ENCODE data around the gene MAMDC4.

Gene MAMDC4

DNA sequence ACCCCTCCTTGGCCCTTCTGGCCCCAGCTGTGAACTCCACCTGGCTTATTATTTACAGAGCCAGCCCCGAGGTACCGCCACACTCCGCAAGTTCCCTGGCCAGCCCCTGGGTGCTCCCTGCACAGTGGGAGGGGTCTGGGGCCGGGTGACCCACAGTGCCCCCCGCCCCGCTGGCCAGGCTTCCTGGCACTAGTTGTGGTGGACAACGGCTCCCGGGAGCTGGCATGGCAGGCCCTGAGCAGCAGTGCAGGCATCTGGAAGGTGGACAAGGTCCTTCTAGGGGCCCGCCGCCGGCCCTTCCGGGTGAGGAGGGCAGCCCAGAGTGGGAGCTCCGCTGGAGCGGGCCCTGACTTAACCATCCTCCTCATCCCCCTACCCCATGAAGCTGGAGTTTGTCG is 3.9 kb downstream of the MAMDC4 start:
- peaks cover 0 to 4% of the 10 kb centered on the region in 2 donors for H3K4me1 Mint-ChIP-seq
- no peak overlapping the region for H3K4me3 Mint-ChIP-seq
- DNase-seq = no peak
- no peaks in the 10 kb centered on the region for H3K9me3 Mint-ChIP-seq
- no peaks in the 10 kb centered on the region for H3K27me3 Mint-ChIP-seq
- peaks cover 11 to 13% of the 10 kb centered on the region in 2 donors for H3K36me3 Mint-ChIP-seq
- ATAC-seq (replicated peaks) = no peak
- no peak overlapping the region for H3K27ac Mint-ChIP-seq

DNA sequence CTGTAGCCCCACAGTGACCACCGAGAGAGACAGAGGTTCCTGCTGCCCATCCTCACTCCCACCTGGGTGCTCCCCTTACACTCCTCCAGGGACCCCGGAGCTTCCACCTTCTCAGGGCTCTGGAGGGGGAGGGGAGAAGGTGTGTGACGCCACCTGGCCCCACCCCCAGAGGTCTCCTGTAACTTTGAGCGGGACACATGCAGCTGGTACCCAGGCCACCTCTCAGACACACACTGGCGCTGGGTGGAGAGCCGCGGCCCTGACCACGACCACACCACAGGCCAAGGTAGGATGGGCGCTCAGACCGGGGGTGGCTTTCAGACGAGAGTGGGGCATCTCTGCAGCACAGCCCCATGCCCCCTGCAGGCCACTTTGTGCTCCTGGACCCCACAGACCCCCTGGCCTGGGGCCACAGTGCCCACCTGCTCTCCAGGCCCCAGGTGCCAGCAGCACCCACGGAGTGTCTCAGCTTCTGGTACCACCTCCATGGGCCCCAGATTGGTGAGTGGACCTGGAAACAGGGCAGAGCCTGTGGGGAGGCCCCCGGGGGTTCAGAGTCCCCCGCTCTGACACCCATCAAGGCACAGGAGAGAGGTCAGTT is 4.5 kb downstream of the MAMDC4 start:
- Mint-ChIP-seq H3K4me1 (peaks cover 4 to 5% of the 10 kb centered on the region in 2 donors), H3K4me3 (no peak overlapping the region), H3K36me3 (peaks cover 5 to 8% of the 10 kb centered on the region in 2 donors), H3K9me3 (no peaks in the 10 kb centered on the region), H3K27me3 (no peaks in the 10 kb centered on the region), H3K27ac (no peak overlapping the region)
- no peak for DNase-seq
- no peak for ATAC-seq (replicated peaks)

DNA sequence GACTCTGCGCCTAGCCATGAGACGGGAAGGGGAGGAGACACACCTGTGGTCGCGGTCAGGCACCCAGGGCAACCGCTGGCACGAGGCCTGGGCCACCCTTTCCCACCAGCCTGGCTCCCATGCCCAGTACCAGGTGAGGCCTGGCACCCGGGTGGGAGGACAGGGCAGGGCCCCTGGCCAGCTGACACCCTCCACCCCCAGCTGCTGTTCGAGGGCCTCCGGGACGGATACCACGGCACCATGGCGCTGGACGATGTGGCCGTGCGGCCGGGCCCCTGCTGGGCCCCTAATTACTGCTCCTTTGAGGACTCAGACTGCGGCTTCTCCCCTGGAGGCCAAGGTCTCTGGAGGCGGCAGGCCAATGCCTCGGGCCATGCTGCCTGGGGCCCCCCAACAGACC is 5.0 kb downstream of the MAMDC4 start:
- Mint-ChIP-seq H3K4me3 (no peak overlapping the region), H3K4me1 (peaks cover 4 to 10% of the 10 kb centered on the region in 2 donors), H3K9me3 (no peaks in the 10 kb centered on the region), H3K27ac (peak overlapping the region; percentile 84), H3K27me3 (no peaks in the 10 kb centered on the region), H3K36me3 (peaks cover 4 to 10% of the 10 kb centered on the region in 2 donors)
- ATAC-seq (replicated peaks) (no peak), DNase-seq (no peak)

DNA sequence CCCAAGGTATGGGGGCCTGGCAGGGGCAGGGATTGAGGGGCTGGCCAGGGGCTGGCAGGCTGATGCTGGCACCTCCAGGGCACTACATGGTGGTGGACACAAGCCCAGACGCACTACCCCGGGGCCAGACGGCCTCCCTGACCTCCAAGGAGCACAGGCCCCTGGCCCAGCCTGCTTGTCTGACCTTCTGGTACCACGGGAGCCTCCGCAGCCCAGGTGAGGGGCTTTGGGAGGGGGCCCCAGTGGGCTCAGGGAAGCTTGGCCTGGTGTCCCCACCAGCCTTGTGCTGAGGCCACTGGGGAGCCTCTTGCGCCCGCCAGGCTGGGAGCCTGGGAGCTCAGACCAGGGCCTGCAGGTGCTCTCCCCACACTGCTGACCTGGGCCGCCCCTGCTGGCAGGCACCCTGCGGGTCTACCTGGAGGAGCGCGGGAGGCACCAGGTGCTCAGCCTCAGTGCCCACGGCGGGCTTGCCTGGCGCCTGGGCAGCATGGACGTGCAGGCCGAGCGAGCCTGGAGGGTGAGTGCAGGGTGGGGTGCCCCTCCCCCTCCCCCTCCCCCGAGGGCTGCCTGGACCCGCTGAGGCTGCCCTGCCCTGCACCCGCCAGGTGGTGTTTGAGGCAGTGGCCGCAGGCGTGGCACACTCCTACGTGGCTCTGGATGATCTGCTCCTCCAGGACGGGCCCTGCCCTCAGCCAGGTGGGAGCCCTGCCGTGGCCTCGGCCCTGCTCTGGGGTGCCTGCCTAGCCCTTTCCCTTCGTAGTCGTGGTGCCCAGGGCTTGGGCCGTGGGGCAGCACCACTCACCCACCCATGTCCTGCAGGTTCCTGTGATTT is 5.7 kb downstream of the MAMDC4 start:
- no peak for DNase-seq
- Mint-ChIP-seq H3K36me3 (peaks cover 5 to 11% of the 10 kb centered on the region in 2 donors), H3K4me1 (peaks cover 4 to 14% of the 10 kb centered on the region in 2 donors), H3K27me3 (no peaks in the 10 kb centered on the region), H3K4me3 (no peak overlapping the region), H3K27ac (peak overlapping the region; percentile 84), H3K9me3 (no peaks in the 10 kb centered on the region)
- no peak for ATAC-seq (replicated peaks)

DNA sequence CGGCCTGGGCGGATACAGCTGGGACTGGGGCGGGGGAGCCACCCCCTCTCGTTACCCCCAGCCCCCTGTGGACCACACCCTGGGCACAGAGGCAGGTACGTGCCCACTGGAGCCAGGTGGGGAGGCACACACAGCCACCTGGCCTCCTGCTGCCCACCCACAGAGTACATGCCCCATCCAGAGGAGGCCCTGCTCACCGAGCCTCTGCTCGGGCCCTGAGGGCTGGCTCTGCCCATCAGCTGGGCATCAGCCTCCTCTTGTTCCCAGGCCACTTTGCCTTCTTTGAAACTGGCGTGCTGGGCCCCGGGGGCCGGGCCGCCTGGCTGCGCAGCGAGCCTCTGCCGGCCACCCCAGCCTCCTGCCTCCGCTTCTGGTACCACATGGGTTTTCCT is 6.3 kb downstream of the MAMDC4 start:
- Mint-ChIP-seq H3K27ac (no peak overlapping the region), H3K36me3 (peaks cover 8 to 11% of the 10 kb centered on the region in 2 donors), H3K9me3 (no peaks in the 10 kb centered on the region), H3K4me1 (peaks cover 4 to 14% of the 10 kb centered on the region in 2 donors), H3K27me3 (no peaks in the 10 kb centered on the region), H3K4me3 (no peak overlapping the region)
- DNase-seq = no peak
- no peak for ATAC-seq (replicated peaks)

DNA sequence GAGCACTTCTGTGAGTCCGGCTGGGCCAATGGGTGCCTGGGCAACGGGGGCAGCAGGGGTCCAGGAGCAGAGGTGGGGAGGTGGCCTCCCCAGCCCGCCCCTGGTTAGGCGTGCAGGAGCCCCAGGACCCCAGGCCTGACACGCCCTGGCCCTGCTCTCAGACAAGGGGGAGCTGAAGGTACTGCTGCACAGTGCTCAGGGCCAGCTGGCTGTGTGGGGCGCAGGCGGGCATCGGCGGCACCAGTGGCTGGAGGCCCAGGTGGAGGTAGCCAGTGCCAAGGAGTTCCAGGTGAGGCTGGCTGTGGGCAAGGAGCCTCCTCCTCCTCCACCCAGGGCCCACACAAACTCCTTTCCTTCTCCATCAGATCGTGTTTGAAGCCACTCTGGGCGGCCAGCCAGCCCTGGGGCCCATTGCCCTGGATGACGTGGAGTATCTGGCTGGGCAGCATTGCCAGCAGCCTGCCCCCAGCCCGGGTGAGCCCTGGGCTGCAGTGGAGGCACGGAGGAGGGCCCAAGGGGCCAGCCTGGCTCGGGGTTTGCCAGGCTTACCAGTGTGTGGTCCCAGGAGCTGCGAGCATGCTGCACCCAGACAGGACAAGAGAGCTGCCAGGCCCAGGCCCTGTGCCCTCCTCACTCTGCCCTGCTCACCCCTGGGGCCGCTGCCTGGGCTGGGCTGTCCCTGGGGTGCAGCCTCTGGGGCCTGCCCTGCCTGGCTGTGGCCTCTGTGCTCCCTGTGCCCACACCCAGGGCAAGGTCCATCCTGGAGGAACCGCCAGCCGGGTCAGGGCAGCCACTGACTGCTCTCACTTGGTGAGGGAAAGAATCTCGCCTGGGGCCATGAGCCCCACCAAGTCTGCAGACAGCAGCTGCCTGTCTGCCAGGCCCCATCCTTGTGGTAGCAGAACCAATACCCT is 7.0 kb downstream of the MAMDC4 start:
- peak overlapping the region; percentile 21 for H3K27ac Mint-ChIP-seq
- peaks cover 4 to 19% of the 10 kb centered on the region in 2 donors for H3K4me1 Mint-ChIP-seq
- no peaks in the 10 kb centered on the region for H3K27me3 Mint-ChIP-seq
- no peak overlapping the region for H3K4me3 Mint-ChIP-seq
- peaks cover 8 to 11% of the 10 kb centered on the region in 2 donors for H3K36me3 Mint-ChIP-seq
- no peaks in the 10 kb centered on the region for H3K9me3 Mint-ChIP-seq
- DNase-seq (no peak), ATAC-seq (replicated peaks) (no peak)

DNA sequence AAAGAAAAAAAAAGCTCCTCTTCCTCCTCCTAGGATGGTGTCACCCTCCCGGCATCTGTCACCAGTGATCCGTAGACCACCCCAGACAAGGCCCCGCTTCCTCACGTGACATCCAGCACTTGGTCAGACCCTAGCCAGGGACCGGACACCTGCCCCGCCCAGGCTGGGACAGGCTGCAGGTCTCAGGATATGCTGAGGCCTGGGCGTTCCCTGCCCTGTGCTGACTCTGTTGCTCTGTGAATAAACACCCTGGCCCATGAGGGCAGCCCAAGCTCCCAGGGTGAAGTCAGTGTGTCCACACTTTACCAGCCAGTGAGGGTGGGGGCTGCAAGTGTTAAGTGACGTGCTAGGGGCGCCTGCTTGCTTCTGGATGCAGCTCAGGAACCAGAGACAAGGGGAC is 8.4 kb downstream of the MAMDC4 start:
- peaks cover 7 to 27% of the 10 kb centered on the region in 2 donors for H3K4me1 Mint-ChIP-seq
- no peaks in the 10 kb centered on the region for H3K27me3 Mint-ChIP-seq
- no peak overlapping the region for H3K4me3 Mint-ChIP-seq
- ATAC-seq (replicated peaks) = no peak
- peaks cover 5 to 14% of the 10 kb centered on the region in 2 donors for H3K36me3 Mint-ChIP-seq
- peak overlapping the region; percentile 25 for H3K27ac Mint-ChIP-seq
- no peaks in the 10 kb centered on the region for H3K9me3 Mint-ChIP-seq
- DNase-seq = no peak

DNA sequence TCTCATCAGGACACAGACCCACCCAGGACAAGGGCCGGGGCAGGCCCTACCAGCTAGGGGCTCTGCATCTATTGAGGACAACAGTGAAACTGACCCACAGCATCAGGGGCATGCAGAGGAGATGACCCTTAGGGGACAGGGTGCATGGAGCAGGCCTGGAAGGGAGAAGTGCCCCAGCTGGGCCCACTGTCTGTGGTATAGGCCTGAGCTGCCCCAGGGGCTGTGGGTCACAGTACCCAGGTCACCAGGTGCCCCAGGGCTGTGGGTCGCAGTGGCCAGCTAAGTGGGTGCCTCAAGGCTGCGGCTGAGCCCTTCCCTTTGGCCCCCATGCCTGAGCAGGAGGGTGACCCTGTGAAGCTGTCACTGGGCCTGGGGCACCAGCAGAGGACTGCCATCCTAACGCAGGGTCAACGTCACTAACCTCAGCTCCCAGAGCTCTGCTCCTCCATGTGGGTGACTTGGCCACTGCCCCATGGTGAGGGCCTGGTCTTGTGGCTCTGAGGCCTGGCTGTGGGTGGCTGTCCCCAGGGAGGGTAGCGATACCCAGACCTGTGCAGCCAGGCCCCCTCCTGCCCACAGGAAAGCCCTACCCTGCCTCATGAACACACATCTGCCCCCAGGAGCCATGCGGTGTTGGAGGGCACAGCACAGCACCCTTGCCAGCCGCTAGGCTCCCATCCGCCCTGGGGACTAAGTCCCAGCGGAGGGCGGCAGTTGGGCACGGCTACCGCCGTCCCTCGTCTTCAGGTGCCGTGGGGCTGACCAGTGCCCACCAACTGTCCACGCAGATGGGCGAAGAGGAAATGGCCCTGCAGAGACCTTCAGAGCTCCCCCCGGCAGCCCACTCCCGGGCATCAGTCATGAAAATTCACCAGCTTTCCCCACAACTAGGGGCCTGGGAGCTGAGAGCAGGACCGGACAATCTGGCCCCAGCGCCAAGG is 9.1 kb downstream of the MAMDC4 start:
- Mint-ChIP-seq H3K4me3 (no peak overlapping the region), H3K4me1 (peaks cover 7 to 27% of the 10 kb centered on the region in 2 donors), H3K27ac (peak overlapping the region; percentile 76), H3K36me3 (peaks cover 8 to 14% of the 10 kb centered on the region in 2 donors), H3K27me3 (no peaks in the 10 kb centered on the region), H3K9me3 (no peaks in the 10 kb centered on the region)
- no peak for ATAC-seq (replicated peaks)
- peak; percentile 0 for DNase-seq

DNA sequence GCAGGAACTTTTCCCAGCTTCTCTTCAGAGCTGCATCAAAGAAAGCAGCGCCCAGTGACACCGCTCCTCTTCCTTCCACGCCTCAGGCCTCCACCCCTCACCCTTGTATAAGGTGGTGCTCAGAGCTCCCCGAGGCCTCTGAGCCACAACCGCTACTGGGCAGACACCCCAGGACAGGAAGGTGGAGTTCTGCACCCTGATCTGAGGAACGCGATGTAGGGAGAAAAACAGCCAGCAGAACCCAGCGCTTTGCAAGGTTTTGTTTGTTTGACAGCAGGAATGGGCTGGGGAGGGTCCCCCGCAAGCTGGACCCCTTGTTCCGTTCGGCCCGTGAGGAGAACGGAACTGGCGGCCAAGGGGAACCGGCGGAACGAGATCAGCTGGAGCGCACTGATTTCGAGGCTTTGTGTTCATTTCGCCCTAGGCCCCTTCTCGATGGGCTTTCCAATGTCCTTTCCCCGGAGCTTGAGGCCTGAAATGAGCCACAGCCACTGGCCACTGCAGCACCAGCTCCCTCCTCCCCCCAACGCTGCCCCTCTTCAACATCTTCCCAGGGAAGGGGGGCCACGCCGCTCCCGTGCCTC is 9.8 kb downstream of the MAMDC4 start:
- Mint-ChIP-seq H3K9me3 (no peaks in the 10 kb centered on the region), H3K4me1 (peaks cover 7 to 27% of the 10 kb centered on the region in 2 donors), H3K27me3 (no peaks in the 10 kb centered on the region), H3K4me3 (no peak overlapping the region), H3K27ac (peak overlapping the region; percentile 76), H3K36me3 (peaks cover 8 to 14% of the 10 kb centered on the region in 2 donors)
- no peak for ATAC-seq (replicated peaks)
- DNase-seq = no peak

DNA sequence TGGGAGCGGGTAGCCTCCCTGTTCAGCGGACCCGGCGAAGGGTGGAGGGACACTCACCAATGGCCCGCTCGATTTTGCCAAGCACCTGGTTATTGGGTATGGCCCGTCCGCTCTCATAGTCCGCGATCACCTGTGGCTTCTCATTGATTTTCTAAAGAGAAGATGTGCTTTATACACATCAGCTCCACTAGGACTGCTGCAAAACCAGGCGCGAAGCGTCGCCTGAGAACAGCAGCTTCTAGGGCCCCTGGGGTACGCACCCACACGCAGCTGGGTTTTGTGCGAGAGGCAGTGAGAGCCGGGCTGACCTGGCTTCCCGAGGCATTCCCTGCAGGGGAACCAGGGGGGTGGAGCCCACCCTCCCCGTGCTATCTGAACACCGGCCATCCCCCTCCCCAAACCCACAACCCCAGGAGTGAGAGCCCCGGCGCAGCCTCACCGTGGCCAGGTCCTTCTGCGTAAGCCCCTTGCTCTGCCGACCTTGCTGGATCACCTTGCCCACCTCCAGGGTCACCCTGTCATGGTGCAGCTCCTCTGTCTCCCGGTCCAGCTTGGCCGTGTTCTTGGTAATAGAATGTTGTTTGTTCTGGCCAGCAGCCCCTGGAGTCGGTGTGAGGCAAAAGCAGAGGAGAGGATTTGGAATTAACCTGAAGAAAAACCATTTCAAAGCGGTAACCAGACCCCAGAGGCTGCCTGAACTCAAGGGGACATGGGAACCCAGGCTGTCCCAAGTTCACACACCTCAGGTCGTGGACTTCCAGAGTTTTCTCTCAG is 10.9 kb downstream of the MAMDC4 start:
- no peak for ATAC-seq (replicated peaks)
- Mint-ChIP-seq H3K9me3 (no peaks in the 10 kb centered on the region), H3K36me3 (peaks cover 8 to 14% of the 10 kb centered on the region in 2 donors), H3K27ac (no peak overlapping the region), H3K4me1 (peaks cover 7 to 34% of the 10 kb centered on the region in 2 donors), H3K27me3 (no peaks in the 10 kb centered on the region), H3K4me3 (no peak overlapping the region)
- DNase-seq = no peak

DNA sequence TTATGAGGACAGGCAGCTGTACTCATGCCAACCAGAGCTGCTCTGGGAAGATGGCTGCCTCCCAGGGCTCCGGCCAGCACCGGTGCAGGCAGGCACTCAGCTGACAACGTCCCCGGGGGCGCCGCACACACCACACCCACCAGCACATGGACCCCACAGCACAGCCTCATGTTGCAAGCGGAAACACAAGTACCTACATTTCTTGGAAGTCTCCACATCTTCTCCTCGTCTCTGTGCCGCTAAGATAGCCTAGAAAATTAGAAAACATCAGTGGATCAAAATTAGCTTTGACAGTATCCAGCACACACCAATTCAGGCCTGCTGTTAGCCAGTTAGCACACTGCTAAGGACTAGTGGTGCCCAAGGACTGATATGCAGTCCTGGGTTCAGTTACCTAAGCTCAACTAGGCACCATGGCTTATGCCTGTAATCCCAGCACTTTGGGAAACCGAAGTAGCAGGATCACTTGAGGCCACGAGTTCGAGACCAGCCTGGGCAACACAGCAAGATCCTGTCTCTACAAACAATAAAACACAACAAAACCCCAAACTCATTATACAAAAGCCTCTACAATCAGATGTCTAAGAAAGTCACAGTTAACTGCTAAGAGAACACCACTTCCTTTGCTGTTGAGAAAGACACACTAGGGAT is 11.6 kb downstream of the MAMDC4 start:
- Mint-ChIP-seq H3K27me3 (no peaks in the 10 kb centered on the region), H3K9me3 (no peaks in the 10 kb centered on the region), H3K4me3 (no peak overlapping the region), H3K36me3 (peaks cover 12 to 20% of the 10 kb centered on the region in 2 donors), H3K4me1 (peaks cover 10 to 38% of the 10 kb centered on the region in 2 donors), H3K27ac (no peak overlapping the region)
- DNase-seq = no peak
- ATAC-seq (replicated peaks) = no peak

DNA sequence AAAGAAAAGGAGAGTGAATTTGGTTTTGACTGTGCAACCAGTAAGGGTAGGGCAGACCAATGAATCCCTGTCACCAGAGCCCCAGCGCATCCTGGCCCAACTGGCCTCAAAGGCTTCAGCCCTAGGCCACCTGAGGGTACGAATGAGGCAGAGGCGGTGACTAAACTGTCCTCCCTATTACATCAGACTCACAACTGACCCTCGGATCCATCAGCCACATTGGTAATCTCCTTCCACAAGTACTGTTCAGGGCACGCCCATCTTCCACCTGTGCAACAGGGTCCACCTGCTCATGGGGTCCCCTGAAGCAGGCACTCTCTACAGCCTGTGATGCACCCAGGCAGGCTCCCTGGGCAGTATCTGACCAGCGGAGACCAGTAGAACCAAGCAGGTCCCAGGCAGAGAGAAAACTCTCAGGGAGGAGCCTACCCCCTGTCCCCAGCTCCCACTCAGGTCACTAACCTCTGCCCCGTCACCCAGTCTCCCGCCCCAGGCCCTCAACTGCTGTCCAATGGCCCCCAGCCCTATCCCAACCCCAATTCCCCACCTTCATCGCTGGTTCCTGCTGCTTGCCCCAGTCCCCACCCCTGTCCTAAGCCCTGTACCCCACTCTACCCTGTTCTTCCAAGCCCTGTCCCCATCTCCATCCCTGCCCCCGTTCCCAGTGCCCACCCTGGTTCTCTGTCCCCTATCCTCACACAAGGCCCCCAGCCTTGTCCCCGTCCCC is 13.1 kb downstream of the MAMDC4 start:
- Mint-ChIP-seq H3K4me3 (peak overlapping the region; percentile 93), H3K4me1 (peaks cover 10 to 38% of the 10 kb centered on the region in 2 donors), H3K27ac (peak overlapping the region; percentile 96), H3K36me3 (peaks cover 12 to 20% of the 10 kb centered on the region in 2 donors), H3K27me3 (no peaks in the 10 kb centered on the region), H3K9me3 (no peaks in the 10 kb centered on the region)
- ATAC-seq (replicated peaks) = no peak
- DNase-seq = no peak

All from stimulated activated naive B cell treated with anti-CD40 and anti-IgM and Interleukin-4, amounts not matched to agents 10 μg/mL and 1 μg/mL and 100 μg/mL, for 72 hours (primary cell).